Measurements from ENCODE around the gene C1orf56. TPM values are rescaled to one million over a fixed set of nuclear protein-coding genes. Genes with fewer than 3 reads are reported as not detected.

Gene C1orf56
- total RNA-seq, 2 donors from 2014 or later, result 4.8 to 6.5 TPM

Other genes starting within 250 kb of the C1orf56 start
- 10 to 100 TPM; 17.5 to 18.4 TPM for gene CTSK, start 239.5 kb upstream of the C1orf56 start, total RNA-seq
- gene ARNT, start 171.2 kb upstream of the C1orf56 start, total RNA-seq, result 10 to 100 TPM; 31.9 to 32.5 TPM
- gene CTXND2, start 160.6 kb upstream of the C1orf56 start, total RNA-seq, result not detected
- 10 to 100 TPM; 16.3 to 19.9 TPM for gene SETDB1, start 121.4 kb upstream of the C1orf56 start, total RNA-seq
- 100 to 1,000 TPM in 1 of 2 donors, 10 to 100 TPM in 1; 72.0 to 105 TPM for gene CERS2, start 72.9 kb upstream of the C1orf56 start, total RNA-seq
- gene ANXA9, start 65.5 kb upstream of the C1orf56 start, total RNA-seq, result under 1 TPM; 0.15 to 0.44 TPM
- gene MINDY1, start 40.8 kb upstream of the C1orf56 start, total RNA-seq, result 10 to 100 TPM; 32.2 to 36.2 TPM
- gene PRUNE1, start 39.3 kb upstream of the C1orf56 start, total RNA-seq, result 10 to 100 TPM; 33.1 to 36.6 TPM
- gene BNIPL, start 11.2 kb upstream of the C1orf56 start, total RNA-seq, result under 1 TPM; 0.15 to 0.16 TPM
- 10 to 100 TPM; 36.5 to 55.3 TPM for gene CDC42SE1, start 11.9 kb downstream of the C1orf56 start, total RNA-seq
- gene MLLT11, start 12.6 kb downstream of the C1orf56 start, total RNA-seq, result 1 to 10 TPM; 2.0 to 2.7 TPM
- 10 to 100 TPM; 13.4 to 15.6 TPM for gene GABPB2, start 23.0 kb downstream of the C1orf56 start, total RNA-seq
- gene SEMA6C, start 98.9 kb downstream of the C1orf56 start, total RNA-seq, result 10 to 100 TPM; 23.6 to 37.0 TPM
- 1 to 10 TPM; 2.1 to 5.3 TPM for gene TNFAIP8L2, start 108.9 kb downstream of the C1orf56 start, total RNA-seq
- 10 to 100 TPM in 1 of 2 donors, 1 to 10 TPM in 1; 9.7 to 10.3 TPM for gene LYSMD1, start 118.2 kb downstream of the C1orf56 start, total RNA-seq
- 10 to 100 TPM; 19.4 to 20.9 TPM for gene SCNM1, start 118.4 kb downstream of the C1orf56 start, total RNA-seq
- gene TMOD4, start 128.2 kb downstream of the C1orf56 start, total RNA-seq, result not detected
- 10 to 100 TPM; 38.3 to 48.4 TPM for gene VPS72, start 142.4 kb downstream of the C1orf56 start, total RNA-seq
- gene PIP5K1A, start 150.8 kb downstream of the C1orf56 start, total RNA-seq, result 10 to 100 TPM; 34.7 to 46.9 TPM
- gene PSMD4, start 207.0 kb downstream of the C1orf56 start, total RNA-seq, result 100 to 1,000 TPM; 134 to 136 TPM
- 10 to 100 TPM; 12.8 to 15.6 TPM for gene ZNF687, start 234.5 kb downstream of the C1orf56 start, total RNA-seq